CD4-positive, alpha-beta memory T cell (primary cell): ENCODE measurements around the gene ERC2. TPM values are rescaled to one million over a fixed set of nuclear protein-coding genes. Genes with fewer than 3 reads are reported as not detected.
A peak's percentile ranks its signal among the peaks of the same experiment; 100 is the strongest.

Experiments used
- CTCF ChIA-PET: fragments of 350-600 bp; sonication (Branson Sonifier 250); formaldehyde crosslinking; loops from one replicate; lab custom pipeline; 2021; ENCODE audit warnings: inconsistent platforms; ENCODE audit not compliant: partially characterized antibody; lab: Charles Lee
- POLR2A ChIA-PET: fragments of 350-600 bp; sonication (Branson Sonifier 250); formaldehyde crosslinking; loops from one replicate; lab custom pipeline; 2021; ENCODE audit not compliant: partially characterized antibody; lab: Charles Lee
- DNase-seq, 5 donors: peaks; one replicate each; pipeline versions ENCODE4 v3.0.0 to v3.0.0-alpha.2; 2020 to 2022; ENCODE audit warnings: mixed read lengths in 1 of 5
- H3K27ac ChIP-seq: one replicate; pipeline ENCODE4 v1.7.0; 2013; ENCODE audit warnings: low read depth, low read length
- H3K27me3 ChIP-seq: 2 replicates; pipeline ENCODE4 v1.7.0; 2013; ENCODE audit warnings: mild to moderate bottlenecking, low read length, moderate library complexity; ENCODE audit not compliant: insufficient read depth
- H3K36me3 ChIP-seq: 2 replicates; pipeline ENCODE4 v1.7.0; 2013; ENCODE audit warnings: mild to moderate bottlenecking, low read length, moderate library complexity; ENCODE audit not compliant: insufficient read depth
- H3K4me1 ChIP-seq: 2 replicates; pipeline ENCODE4 v1.7.0; 2013; ENCODE audit warnings: mild to moderate bottlenecking, low read length, moderate library complexity; ENCODE audit not compliant: insufficient read depth
- H3K4me3 ChIP-seq, 2 donors: one replicate each; pipeline ENCODE4 v1.7.0; 2013; ENCODE audit warnings: low read length in 2 of 2, mild to moderate bottlenecking in 1 of 2
- H3K9me3 ChIP-seq, 2 donors: one replicate each; pipeline ENCODE4 v1.7.0; 2013; ENCODE audit warnings: low read length in 2 of 2, control low read depth in 1 of 2; ENCODE audit not compliant: control insufficient read depth in 1 of 2
- H3K27ac Mint-ChIP-seq, 7 donors: one replicate each; pipeline ENCODE4 v1.8.0; 2020 to 2021; ENCODE audit warnings: mixed read lengths in 7 of 7, mild to moderate bottlenecking in 6 of 7, inconsistent platforms in 3 of 7, moderate library complexity in 3 of 7
- H3K27me3 Mint-ChIP-seq, 2 donors: one replicate each; pipeline ENCODE4 v1.8.0; 2020 to 2021; ENCODE audit warnings: mixed read lengths in 2 of 2
- H3K36me3 Mint-ChIP-seq, 2 donors: one replicate each; pipeline ENCODE4 v1.8.0; 2020 to 2021; ENCODE audit warnings: mixed read lengths in 2 of 2, inconsistent platforms in 1 of 2, mild to moderate bottlenecking in 1 of 2
- H3K4me1 Mint-ChIP-seq, 4 donors: one replicate each; pipeline ENCODE4 v1.8.0; 2020 to 2021; ENCODE audit warnings: mixed read lengths in 4 of 4, mild to moderate bottlenecking in 1 of 4
- H3K4me3 Mint-ChIP-seq, 8 donors: one replicate each; pipeline ENCODE4 v1.8.0; 2020 to 2021; ENCODE audit warnings: mixed read lengths in 8 of 8, mild to moderate bottlenecking in 7 of 8, moderate library complexity in 6 of 8, inconsistent platforms in 3 of 8
- H3K9me3 Mint-ChIP-seq, 8 donors: one replicate each; pipeline ENCODE4 v1.8.0; 2020 to 2021; ENCODE audit warnings: mixed read lengths in 8 of 8, mild to moderate bottlenecking in 5 of 8, inconsistent platforms in 3 of 8, moderate library complexity in 1 of 8
- intact Hi-C: fragments of 100-400 bp; cut with micrococcal nuclease; formaldehyde crosslinking; loops from one replicate; pipeline ENCODE4 v1.15.1; 2023
- polyA plus RNA-seq, 2 donors: library from polyadenylated mRNA; unstranded; fragments of 300-500 nt; fragmentation: Illumina TruSeq; gene quantifications; one replicate each; pipeline ENCODE4 v1.2.3, GENCODE V29; 2021
- total RNA-seq, 2 experiments: library from RNA; stranded (reverse); gene quantifications; one replicate each; pipeline ENCODE4 v1.2.3, GENCODE V29; 2021

ERC2 gene
- total and polyA plus RNA-seq, 4 experiments from 2014 or later = not detected

DNA sequence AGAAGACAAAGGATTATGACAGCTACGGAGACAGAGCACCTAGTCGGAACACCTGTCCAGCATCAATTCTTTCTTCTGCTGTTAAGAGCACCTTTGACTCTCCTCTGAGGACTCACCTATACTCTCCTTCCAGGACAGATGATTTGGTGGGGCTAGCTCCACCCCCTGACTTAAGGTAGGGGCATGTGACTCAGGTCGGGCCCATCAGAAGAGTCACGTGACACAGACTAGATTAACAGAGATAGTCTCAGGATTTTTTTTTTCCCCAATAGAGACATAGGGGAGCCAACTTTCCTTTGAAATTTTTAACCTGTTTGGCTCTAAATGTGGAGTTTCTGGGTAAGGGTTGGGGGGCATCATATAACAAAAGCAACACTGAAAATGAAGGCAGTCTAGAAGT lies 969.7 kb downstream of the ERC2 start:
- H3K36me3 ChIP-seq = no peaks in the 10 kb centered on the region
- Mint-ChIP-seq H3K27me3 (no peaks in the 10 kb centered on the region), H3K9me3 (peaks cover 0 to 4% (median 0%) of the 10 kb centered on the region in 8 donors), H3K27ac (no peak overlapping the region), H3K4me1 (no peaks in the 10 kb centered on the region), H3K4me3 (no peak overlapping the region), H3K36me3 (no peaks in the 10 kb centered on the region)
- ChIA-PET POLR2A (no interaction called here), CTCF (no interaction called here)
- H3K27ac ChIP-seq = no peak overlapping the region
- no peaks in the 10 kb centered on the region for H3K27me3 ChIP-seq
- H3K4me1 ChIP-seq = no peaks in the 10 kb centered on the region
- no peak overlapping the region for H3K4me3 ChIP-seq
- intact Hi-C loops = no loop called here
- no peak for DNase-seq
- no peaks in the 10 kb centered on the region for H3K9me3 ChIP-seq

DNA sequence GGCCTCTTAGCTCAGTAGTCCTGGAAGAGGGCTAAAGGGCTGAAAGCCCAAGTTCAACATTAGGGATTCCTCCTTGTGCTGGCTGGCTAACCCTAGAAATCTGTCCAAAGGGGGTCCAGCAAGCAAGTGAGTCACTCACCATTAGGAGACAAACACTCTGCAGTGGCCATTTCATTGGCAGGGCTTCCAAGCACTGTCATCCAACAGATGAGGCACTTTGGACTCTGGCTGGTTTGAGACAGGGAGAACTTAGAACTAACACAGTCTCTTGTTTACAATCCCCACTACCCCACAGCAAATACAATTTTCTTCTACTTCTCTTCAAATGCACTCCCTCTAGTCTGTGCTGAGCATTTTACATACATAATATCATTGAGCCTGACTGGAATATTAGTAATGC lies 971.0 kb downstream of the ERC2 start:
- DNase-seq = no peak
- Histone ChIP-seq H3K9me3 (no peaks in the 10 kb centered on the region), H3K27ac (no peak overlapping the region), H3K4me3 (no peak overlapping the region), H3K27me3 (no peaks in the 10 kb centered on the region), H3K36me3 (no peaks in the 10 kb centered on the region), H3K4me1 (no peaks in the 10 kb centered on the region)
- POLR2A ChIA-PET = no interaction called here
- Mint-ChIP-seq H3K27ac (no peak overlapping the region), H3K9me3 (peaks cover 0 to 4% (median 0%) of the 10 kb centered on the region in 8 donors), H3K27me3 (peaks cover 0 to 1% of the 10 kb centered on the region in 2 donors), H3K4me3 (no peak overlapping the region), H3K4me1 (no peaks in the 10 kb centered on the region), H3K36me3 (no peaks in the 10 kb centered on the region)
- CTCF ChIA-PET = no interaction called here
- intact Hi-C loops = no loop called here

DNA sequence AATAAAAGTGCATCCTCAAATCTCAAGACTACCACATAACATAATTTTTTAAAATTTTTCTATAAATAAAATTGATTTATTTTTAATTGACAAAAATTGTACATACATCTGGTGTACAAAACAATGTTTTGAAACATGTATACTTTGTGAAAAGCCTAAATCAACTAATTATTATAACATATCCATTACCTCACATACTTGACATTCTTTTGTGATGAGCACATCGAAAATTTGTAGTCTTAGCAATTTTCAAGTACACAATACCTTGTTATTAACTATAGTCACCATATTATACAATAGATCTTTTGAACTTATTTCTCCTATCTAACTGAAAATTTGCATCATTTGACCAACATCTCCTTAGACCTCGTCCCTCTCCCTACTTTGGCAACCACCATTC lies 973.3 kb downstream of the ERC2 start:
- POLR2A ChIA-PET = no interaction called here

DNA sequence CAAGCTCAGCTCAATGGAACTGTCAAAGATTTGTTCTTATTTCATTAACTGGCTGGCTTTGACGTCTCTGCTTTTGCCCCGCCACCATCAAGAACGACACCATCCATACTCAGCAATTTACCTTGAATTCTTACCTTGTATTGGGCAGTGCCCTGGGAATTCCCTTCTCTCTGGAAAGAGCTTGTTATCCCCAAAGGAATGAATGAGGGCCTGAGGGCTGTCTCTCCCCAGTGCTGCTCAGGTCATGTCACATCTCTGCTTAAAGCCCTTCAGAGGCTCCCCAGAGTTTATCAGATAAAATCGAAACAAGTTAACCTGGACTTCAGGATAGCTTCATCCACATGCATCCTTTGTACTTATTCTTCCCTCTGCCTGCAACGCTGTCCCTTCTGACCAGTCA lies 975.3 kb downstream of the ERC2 start:
- H3K27me3 ChIP-seq = peaks cover 4% of the 10 kb centered on the region
- no peaks in the 10 kb centered on the region for H3K9me3 ChIP-seq
- Mint-ChIP-seq H3K4me1 (peaks cover 0 to 10% (median under 1%) of the 10 kb centered on the region in 4 donors), H3K27ac (no peak overlapping the region), H3K4me3 (no peak overlapping the region), H3K9me3 (peaks cover 0 to 6% (median under 1%) of the 10 kb centered on the region in 8 donors), H3K36me3 (no peaks in the 10 kb centered on the region), H3K27me3 (peaks cover 15% of the 10 kb centered on the region in 2 donors)
- H3K4me3 ChIP-seq = no peak overlapping the region
- H3K4me1 ChIP-seq = no peaks in the 10 kb centered on the region
- H3K36me3 ChIP-seq = no peaks in the 10 kb centered on the region
- intact Hi-C loops = no loop called here
- ChIA-PET POLR2A (no interaction called here), CTCF (no interaction called here)
- no peak for DNase-seq
- no peak overlapping the region for H3K27ac ChIP-seq

More for the DNA sequence above, 973.3 kb downstream of the ERC2 start:
- H3K4me1 Mint-ChIP-seq = no peaks in the 10 kb centered on the region
- H3K36me3 Mint-ChIP-seq = no peaks in the 10 kb centered on the region
- H3K27me3 Mint-ChIP-seq = peaks cover 7% of the 10 kb centered on the region in 2 donors
- no peaks in the 10 kb centered on the region for H3K9me3 ChIP-seq
- intact Hi-C loops = no loop called here
- no peak overlapping the region for H3K4me3 ChIP-seq
- H3K27ac ChIP-seq = no peak overlapping the region
- H3K36me3 ChIP-seq = no peaks in the 10 kb centered on the region
- no peak for DNase-seq
- no peaks in the 10 kb centered on the region for H3K4me1 ChIP-seq
- no peak overlapping the region for H3K27ac Mint-ChIP-seq
- H3K27me3 ChIP-seq = peaks cover 4% of the 10 kb centered on the region
- no peak overlapping the region for H3K4me3 Mint-ChIP-seq
- peaks cover 0 to 4% (median 0%) of the 10 kb centered on the region in 8 donors for H3K9me3 Mint-ChIP-seq
- CTCF ChIA-PET = no interaction called here

DNA sequence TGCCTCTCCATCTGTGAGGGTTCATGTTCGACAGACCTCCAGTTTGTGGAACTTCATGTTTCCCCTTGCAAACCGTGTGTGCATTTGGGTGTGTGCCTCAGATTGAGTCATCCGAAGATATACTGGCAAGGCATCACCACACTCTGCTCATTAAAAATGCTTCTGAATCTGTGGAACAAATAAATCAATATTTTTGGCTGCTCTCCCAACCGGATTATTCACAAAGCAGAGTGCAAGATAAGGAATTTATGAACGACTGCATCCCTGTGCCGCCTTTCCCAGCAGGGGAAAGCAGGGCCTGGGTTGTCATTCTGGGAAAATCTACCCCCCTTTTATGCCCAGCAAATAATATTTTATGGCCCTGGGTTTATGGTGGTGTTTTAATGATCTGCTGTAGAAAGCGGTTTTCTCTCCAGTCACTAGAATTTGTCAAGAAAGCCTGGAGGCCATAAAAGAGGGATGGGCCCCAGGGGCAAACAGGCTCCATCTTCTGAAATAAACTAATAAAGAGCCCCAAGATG lies 976.9 kb downstream of the ERC2 start:
- no peak for DNase-seq
- peaks cover 9% of the 10 kb centered on the region for H3K27me3 ChIP-seq
- no peak overlapping the region for H3K4me3 ChIP-seq
- H3K36me3 ChIP-seq = no peaks in the 10 kb centered on the region
- peaks cover 5 to 20% (median 9%) of the 10 kb centered on the region in 4 donors for H3K4me1 Mint-ChIP-seq
- H3K27me3 Mint-ChIP-seq = peaks cover 19 to 24% of the 10 kb centered on the region in 2 donors
- H3K36me3 Mint-ChIP-seq = no peaks in the 10 kb centered on the region
- intact Hi-C loops = no loop called here
- no peak overlapping the region for H3K4me3 Mint-ChIP-seq
- ChIA-PET CTCF (no interaction called here), POLR2A (no interaction called here)
- peaks cover 0 to 10% (median under 1%) of the 10 kb centered on the region in 8 donors for H3K9me3 Mint-ChIP-seq
- H3K27ac Mint-ChIP-seq = no peak overlapping the region
- no peaks in the 10 kb centered on the region for H3K4me1 ChIP-seq
- H3K9me3 ChIP-seq = no peaks in the 10 kb centered on the region
- H3K27ac ChIP-seq = no peak overlapping the region

DNA sequence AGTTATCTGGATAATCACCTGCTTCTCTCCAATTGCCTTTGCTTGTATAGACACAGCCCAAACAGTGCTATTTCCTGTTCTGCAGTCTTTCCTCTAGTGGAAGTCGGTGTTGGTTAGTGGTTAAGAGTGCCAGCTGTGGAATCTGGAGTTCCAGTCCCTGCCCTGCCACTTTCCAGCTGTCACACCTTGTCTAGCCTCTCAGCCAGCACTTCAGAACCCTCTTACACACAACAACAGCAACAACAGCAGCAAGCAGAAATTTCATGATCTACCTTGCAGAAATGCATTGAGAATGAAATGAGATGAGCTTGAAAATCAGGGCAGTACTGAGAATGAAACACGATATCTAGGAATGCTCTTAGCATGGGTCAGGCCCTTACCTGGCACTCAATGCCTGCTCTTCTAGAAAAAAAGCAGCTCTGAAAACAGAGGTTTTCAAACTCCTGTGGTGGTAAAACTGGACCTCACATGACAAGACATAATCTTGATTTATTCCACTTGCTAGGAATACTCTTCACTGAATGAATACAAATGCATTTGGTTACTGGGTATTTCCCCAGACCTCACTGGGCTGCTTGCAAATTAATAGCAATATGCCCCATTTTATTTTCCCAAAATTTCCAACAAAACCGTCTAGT lies 977.9 kb downstream of the ERC2 start:
- intact Hi-C loops = no loop called here
- Histone ChIP-seq H3K27ac (no peak overlapping the region), H3K4me1 (no peaks in the 10 kb centered on the region), H3K4me3 (no peak overlapping the region), H3K36me3 (no peaks in the 10 kb centered on the region), H3K27me3 (peaks cover 9% of the 10 kb centered on the region), H3K9me3 (no peaks in the 10 kb centered on the region)
- Mint-ChIP-seq H3K9me3 (peaks cover 0 to 13% (median 3%) of the 10 kb centered on the region in 8 donors), H3K27ac (no peak overlapping the region), H3K4me1 (peaks cover 10 to 26% (median 11%) of the 10 kb centered on the region in 4 donors), H3K27me3 (peaks cover 24 to 32% of the 10 kb centered on the region in 2 donors), H3K36me3 (peaks cover 0 to 4% of the 10 kb centered on the region in 2 donors), H3K4me3 (no peak overlapping the region)
- CTCF ChIA-PET = no interaction called here
- POLR2A ChIA-PET = no interaction called here
- DNase-seq = no peak

DNA sequence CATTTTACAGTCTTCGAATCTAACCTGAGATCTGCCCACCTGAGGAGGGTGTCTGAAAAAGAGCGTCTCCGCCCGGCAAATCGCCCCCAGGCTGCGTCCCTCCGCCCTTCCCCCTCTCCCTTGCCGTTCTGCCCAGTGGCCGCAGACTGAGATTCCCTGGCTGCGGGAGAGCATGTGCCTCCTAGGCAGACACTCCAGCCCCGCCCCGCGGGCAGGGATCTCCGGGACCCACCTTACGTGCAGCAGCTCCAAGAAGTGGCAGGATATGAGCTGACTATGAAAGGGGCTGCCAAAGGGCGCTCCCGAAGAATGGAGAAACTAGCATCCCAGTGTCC lies 978.5 kb downstream of the ERC2 start:
- ChIA-PET POLR2A (no interaction called here), CTCF (no interaction called here)
- Histone ChIP-seq H3K27ac (no peak overlapping the region), H3K36me3 (no peaks in the 10 kb centered on the region), H3K27me3 (peaks cover 10% of the 10 kb centered on the region), H3K4me1 (no peaks in the 10 kb centered on the region), H3K9me3 (no peaks in the 10 kb centered on the region), H3K4me3 (no peak overlapping the region)
- intact Hi-C loops = no loop called here
- Mint-ChIP-seq H3K36me3 (peaks cover 0 to 5% of the 10 kb centered on the region in 2 donors), H3K27me3 (peaks cover 26 to 34% of the 10 kb centered on the region in 2 donors), H3K9me3 (peaks cover 0 to 13% (median 2%) of the 10 kb centered on the region in 8 donors), H3K4me3 (peak overlapping the region in 2 of 8 donors; percentile 52 to 54), H3K4me1 (peaks cover 10 to 29% (median 12%) of the 10 kb centered on the region in 4 donors), H3K27ac (no peak overlapping the region)
- DNase-seq = peak in 1 of 5 donors; percentile 37
